Anterior cingulate cortex (tissue), 58 donors: ENCODE data around the gene TCF19.
"Not testable (repeated sequence)": the region's sequence is repeated elsewhere in the genome, so short reads cannot be mapped to it uniquely, and the experiment has no call there.

Source experiments
- DNase-seq, 58 donors: peaks; one replicate each; lab custom pipeline; 2025; lab: John Stamatoyannopoulos, UW

TCF19 gene

DNA sequence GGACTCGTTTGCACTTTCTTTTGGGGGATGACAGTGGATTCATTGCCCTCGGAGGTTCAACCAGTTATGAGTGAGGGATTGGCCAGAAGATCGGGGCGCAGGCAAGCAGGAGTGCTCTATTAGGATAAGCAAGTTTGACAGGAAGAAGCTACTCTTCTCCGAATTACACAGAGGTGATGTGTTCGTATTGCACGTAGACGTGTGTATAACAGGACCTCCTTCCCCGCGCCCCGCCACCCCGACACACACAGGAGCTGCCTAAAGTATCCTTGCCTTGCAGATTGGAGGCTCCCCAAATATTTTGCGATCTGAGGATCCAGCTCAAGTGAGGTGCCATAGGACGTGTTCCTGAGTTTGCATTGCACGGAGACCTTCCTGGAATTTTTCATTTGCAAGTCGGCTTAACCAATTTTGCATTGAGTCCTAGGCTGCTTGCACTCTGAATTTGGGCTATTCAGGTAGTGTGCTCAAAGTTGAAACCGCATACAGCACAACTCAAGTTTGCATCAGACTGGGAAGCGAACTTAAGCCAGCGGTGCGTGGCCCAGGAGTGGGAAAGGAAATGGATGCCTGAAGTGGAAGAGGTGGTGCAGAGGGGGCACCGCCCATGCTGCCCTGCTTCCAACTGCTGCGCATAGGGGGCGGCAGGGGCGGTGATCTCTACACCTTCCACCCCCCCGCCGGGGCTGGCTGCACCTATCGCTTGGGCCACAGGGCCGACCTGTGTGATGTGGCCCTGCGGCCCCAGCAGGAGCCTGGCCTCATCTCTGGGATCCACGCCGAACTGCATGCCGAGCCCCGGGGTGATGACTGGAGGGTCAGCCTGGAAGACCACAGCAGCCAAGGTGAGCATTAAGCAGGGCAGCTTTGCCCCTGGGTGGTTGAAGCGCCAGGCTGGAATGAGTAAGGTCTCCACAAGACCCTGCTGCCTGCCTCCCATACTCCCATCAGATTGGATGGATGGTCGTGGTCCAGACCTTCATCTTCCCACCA is 770 bp downstream of the TCF19 start:
- no peak for DNase-seq

DNA sequence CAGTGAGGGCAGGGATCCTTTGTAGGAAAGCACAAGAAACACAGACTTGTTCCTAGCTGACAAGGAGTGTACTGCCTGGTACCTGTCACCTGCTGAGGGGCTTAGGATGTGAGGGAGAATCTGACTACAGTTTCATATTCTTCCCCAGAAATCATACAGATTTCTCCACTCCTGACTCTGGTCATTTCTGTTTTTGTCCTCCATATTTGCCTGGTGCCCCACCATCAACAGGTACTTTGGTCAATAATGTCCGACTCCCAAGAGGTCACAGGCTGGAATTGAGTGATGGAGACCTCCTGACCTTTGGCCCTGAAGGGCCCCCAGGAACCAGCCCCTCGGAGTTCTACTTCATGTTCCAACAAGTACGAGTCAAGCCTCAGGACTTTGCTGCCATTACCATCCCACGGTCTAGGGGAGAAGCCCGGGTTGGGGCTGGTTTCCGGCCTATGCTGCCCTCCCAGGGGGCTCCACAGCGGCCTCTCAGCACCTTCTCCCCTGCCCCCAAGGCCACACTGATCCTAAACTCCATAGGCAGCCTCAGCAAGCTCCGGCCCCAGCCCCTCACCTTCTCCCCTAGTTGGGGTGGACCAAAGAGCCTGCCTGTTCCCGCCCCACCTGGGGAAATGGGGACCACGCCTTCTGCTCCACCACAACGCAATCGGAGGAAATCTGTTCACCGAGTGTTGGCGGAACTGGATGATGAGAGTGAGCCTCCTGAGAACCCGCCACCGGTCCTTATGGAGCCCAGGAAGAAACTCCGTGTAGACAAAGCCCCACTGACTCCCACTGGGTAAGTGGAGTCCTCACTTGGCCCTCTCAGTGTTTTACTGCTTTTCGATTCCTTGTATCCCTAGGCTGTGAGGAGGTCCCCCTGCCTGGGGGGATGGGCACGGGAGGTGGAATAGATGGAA is 3.1 kb downstream of the TCF19 start:
- no peak for DNase-seq

DNA sequence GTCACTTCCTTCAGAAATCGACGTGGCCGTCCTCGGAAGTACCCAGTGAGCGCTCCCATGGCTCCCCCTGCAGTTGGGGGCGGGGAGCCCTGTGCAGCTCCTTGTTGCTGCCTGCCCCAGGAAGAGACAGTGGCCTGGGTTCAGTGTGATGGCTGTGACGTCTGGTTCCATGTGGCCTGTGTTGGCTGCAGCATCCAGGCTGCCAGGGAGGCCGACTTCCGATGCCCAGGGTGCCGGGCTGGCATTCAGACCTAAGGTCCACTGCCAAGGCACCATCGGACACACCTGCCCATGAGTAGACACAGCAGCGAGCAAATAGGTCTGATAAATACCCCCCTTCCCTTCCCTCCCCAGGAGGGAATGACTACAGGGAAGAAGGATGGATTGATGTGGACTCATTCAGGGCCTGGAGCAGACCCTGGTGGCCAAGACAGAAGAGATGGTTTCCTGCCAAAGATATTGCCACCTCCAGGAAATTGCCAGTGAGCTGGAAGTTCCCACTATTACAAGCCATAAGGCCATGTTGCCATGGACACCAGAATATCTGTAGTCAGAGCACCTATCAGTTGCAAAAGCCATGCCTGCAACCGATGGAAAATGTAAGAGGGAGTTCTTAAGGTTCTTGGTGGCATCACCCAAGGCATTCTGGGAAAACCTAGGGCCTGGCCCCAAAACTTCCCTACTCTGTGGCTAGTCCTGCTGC is 4.2 kb downstream of the TCF19 start:
- DNase-seq: peak in 4 of 58 donors; percentile 1 to 19 (median 12)

DNA sequence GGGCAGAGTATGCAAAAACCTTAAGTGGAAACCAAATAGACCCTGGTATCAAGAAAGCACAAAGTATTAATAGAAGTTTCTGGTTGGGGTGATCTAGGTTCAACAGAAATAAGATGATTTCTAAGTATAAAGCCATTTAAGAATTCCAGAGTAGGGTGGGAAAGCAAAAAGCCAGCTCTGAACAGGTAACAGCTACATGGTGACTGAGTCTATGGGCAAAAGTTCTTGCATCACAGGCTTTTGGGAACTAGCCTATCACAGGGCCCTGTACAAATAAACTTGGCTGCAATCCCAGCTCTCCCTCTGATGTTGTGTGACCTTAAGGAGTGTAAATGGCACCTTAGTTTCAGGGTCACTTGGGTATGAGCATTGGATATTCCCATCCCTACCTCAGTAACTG is 5.5 kb downstream of the TCF19 start:
- no peak for DNase-seq

DNA sequence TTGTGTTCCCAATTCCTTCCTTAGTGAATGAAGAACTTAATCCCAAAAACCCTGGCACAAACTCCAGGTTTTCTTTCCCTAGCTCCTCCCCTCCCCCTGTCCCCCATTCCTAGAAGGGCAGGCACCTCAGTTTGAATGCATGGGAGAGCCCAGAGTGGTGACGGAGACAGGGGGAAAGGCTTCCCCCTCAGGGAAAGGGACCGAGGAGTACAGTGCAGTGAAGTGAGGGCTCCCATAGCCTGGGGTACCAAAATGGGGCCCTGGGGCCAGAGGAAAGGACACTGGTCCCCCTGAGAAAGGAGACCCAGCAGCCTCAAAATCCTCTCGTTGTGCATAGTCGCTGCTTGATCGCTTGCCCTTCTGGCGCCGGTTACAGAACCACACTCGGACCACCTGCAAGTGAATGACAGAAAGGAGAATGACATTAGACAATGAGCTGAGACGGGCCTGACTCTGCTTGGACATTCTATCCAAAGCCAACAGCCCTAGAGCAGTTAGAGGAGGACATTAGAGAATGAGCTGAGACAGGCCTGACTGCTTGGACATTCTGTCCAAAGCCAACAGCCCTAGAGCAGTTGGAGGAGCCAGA is 6.2 kb downstream of the TCF19 start:
- not testable (repeated sequence) for DNase-seq

DNA sequence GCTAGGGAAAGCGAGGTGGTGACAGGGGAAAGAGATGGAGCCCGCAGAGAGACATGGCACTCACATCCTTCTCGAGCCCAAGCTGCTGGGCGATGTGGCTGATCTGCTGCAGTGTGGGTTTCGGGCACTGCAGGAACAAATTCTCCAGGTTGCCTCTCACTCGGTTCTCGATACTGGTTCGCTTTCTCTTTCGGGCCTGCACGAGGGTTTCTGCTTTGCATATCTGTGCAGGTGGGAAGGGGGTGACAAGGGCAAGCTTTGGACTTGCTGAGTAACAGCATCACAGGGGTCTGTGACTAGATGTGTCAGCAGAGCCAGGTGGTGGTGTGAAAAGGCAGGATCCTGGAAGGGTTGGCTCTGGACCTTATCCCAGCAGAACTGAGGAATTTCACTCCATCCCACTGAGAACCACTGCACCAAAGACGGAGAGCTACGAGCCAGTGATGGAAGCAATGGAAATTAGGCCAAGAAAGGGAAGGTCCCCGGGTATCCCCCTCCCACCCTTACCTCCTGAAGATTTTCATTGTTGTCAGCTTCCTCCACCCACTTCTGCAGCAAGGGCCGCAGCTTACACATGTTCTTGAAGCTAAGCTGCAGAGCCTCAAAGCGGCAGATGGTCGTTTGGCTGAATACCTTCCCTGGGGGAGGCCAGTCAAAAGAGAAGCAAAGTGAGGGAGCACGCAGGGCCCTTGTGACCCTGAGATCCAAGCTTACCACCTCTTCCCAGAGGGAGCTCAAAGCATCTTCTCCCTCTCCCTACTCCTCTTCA is 6.9 kb downstream of the TCF19 start:
- peak in 1 of 58 donors; percentile 2 for DNase-seq

DNA sequence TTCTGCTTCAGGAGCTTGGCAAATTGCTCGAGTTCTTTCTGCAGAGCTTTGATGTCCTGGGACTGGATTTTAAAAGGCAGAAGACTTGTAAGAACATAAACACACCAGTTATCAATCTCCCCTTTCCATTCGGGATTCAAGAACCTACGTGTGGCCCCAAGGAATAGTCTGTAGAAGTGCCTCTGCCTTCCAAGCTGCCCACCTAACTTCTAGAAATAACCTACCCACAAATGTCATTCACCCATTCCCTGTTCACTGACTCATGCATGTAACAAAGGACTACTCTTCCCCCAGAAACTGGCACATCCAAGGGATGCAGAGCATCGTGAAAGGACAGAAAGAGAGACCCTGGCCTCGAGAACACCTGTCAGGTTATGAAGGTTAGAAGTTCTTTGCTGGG is 7.6 kb downstream of the TCF19 start:
- DNase-seq: no peak

DNA sequence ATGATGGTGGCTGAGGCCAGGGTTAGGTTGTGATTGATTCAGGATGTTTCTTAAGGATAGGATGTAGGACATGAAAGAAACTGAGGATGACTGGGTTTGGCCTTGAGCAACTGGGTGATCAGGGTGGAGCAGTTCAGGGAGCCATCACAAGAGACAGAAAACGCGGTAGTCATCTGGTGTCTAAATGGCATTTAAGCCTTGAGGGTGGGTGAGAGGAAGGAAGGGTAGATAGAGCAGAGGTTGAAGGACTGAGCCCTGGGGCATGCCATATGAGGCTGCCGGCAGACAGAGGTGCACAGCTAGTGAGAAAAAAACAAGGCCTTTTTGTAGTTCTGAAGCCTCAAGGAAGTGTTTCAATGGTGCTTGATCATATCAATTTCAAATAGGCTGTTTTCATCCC is 10.2 kb downstream of the TCF19 start:
- no peak for DNase-seq

DNA sequence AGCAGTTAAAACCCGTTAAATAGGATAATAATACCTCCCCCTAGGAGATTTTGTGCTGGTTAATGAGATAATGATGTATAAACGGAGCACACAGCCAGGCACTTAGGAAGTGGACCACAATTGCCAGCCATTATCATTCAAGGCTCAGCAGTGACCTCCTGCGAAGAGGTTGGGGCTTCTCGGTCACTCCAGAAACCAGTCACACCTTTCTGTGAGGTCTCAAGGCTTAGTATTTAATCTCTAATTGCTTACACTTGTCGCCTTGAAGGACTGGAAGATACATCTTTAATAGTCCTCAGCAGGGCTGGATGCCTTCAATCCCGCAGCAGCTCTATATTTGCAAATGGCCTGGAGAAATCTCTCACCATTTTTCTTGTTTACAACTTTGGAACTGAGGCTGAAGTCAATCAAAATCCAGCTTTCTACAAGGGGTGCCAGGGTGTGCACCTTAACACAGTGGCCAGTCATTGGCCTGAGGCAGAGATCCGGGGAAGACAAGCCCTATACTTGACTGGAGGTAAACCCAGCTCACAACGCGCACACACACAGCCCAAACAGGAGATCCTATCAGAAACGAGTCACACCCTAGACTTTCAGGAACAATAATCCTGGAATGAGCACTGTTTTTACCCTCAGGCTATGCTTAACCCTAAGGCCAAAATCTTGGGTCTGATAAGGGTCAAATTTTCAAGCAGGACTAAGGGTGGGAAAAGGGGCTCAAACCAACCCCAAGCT is 10.9 kb downstream of the TCF19 start:
- DNase-seq: no peak

DNA sequence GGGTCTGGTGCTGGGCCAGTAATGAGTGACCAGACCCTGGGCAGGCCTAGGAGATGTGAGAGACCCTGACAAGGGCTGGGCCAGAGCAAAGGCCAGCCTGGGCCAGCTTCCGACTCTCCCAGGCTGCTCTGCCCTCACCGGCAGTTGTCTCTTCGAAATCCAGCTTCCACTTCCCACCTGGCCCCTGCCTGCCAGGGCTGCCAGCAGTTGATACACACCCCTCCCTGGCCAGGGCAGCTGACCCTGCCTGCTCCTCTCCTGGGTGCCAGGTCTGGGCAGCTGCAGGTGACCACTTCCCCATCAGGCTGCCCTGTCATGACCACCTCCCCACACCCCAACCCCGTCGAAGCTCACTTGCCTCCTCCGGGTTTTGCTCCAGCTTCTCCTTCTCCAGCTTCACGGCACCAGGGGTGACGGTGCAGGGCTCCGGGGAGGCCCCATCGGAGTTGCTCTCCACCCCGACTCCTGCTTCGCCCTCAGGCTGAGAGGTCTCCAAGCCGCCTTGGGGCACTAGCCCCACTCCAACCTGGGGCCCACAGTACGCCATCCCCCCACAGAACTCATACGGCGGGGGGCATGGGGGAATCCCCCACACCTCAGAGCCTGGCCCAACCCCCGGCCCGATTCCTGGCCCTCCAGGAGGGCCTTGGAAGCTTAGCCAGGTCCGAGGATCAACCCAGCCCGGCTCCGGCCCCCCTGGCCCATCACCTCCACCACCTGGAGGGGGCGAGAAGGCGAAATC is 11.6 kb downstream of the TCF19 start:
- not testable (repeated sequence) for DNase-seq

DNA sequence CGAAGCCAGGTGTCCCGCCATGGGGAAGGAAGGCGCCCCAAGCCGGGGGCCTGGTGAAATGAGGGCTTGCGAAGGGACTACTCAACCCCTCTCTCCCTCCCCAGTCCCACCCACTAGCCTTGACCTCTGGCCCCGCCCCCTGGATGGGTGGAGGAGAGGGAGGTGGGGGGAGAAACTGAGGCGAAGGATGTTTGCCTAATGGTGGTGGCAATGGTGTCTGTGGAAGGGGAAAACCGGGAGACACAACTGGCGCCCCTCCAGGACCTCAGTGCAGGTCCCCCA is 12.2 kb downstream of the TCF19 start, which contains the start of gene POU5F1:
TSS of gene POU5F1 (minus strand) at position 83 of the 282 bp plus-strand sequence. CDS start at position 21, 62 bp downstream.
- no peak for DNase-seq

DNA sequence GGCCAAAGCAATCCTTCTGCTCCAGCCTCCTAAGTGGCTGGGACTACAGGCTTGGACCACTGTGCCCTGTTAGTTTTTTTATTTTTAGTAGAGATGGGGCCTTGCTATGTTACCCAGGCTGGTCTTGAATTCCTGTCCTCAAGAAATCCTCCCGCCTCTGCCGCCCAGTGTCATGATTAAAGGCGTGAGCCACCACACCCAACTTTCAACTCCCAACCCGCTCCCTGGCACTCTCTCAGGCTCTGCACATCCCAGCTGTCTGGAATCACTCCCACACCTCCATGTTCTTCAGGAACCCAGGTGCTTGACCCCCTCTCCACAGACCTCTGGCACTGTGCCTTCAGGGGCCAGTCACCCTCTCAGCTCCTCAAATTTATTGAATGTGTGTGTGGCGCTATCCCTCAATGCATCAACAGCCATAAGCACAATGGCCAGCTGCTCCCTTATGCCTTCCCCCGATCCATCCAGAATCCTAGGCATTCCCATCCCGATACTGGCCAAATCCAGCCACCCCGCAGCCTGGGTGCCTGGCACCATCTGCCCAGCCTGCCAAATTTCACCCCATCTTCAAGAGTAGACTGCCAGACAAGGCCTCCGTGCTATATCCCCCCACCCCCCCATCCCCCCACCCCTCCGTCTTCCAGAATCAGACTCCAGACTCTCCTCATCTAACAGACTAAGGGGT is 12.7 kb downstream of the TCF19 start:
- no peak for DNase-seq

DNA sequence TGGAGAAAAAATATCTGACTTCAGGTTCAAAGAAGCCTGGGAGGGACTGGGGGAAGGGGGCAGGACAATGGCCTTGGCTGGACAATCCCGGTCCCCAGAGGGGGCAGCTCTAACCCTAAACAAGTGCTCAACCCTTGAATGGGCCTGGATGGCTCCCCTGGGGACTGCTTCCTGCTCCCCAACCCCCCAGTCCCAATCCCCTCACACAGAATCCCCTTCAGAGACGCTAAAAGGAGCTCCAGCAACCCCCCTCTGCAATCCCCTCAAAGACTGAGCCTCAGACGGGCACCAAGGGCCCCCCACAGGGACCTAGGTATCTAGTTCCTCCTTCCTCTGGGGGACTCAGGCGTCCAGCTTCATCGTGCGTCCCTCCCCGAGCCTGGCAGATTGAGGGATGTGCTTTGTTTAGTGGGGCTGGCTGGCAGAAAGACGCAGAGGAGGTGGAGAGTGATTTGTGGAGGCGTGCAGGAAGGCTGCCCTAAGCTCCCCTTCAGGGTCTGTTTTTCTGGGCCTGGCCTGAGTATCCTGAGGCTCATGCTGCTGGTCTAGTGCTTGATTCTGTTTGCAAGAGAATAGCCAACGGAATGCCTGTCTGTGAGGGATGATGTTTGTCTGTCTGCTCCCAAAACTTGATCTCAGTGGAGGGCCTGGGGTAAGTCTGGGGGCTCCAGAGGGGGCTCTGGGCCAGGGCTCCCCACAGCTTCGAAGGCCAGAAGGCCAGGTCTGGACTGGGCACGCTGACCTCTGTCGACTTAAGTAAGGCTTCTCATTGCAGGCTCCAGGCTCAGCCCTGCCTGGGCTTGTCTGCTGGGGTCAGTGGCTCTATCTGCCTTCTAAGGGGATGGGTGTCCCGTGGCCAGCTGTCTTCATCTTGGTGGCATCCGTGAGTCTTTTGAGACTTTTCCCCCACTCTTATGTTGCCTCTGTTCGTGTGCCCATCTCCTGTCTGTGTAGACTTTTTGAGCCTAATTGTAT is 13.8 kb downstream of the TCF19 start:
- DNase-seq: no peak

DNA sequence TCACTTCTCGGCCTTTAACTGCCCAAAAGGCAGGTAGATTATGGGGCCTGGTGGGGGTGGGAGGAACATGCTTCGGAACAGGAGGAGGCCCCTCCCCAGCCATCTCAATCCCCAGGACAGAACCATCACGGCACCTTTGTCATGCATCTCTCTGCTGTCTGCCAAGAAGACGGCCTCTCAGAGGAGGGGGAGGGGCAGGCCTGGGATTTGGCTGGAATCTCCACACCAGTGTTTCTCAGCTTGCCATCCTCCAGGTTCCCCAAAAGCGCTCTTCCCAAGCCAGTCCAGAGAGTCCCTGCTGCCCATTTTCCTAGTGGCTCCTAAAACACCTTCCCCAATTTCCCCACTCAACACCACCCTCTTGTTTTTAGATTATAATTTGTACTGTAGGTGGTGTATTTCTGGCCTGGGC is 14.6 kb downstream of the TCF19 start:
- DNase-seq: no peak

DNA sequence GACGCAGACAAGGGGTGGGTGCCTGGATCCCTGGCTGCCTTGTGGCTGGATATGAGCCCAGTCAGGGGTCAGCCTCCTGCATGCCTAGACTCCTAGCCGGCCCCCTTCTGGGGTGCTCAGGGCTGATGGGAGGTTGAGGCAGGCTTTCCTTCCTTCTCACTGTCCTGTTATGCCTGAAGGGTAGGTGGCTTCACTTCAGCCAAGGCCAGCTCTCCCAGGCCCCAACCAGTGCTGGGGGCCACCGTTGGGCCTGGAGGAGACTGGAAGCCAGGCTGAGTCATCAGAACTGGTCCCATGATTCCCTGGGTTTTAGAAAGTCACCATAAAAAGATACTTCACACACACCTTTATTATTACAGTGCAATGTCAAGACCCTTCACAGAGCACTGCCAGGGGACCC is 15.0 kb downstream of the TCF19 start:
- no peak for DNase-seq

DNA sequence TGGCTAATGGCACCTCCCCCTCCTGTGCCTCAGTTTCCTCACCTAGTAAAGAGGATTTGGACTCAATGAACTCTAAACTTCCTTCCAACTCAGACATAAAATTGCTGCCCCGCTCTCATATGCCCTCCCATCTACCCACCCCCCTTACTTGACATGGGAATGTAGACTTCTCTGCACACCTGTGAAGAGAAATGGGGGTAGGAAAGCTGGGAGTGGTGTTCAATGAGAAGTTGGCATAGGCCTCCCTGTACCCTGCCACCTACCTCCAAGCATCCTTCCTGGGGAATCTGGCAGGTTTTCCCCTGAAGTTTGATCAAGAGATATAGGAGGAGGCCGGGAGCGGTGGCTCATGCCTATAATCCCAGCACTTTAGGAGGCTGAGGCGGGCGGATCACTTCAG is 16.0 kb downstream of the TCF19 start:
- no peak for DNase-seq
